CD4-positive, alpha-beta T cell (primary cell): ENCODE measurements around the gene SOD3. TPM values are rescaled to one million over a fixed set of nuclear protein-coding genes. Genes with fewer than 3 reads are reported as not detected.

Experiments
- ATAC-seq: fragments of 200-7000 bp; cut with Tn5 transposase; one replicate; pipeline ENCODE4 v1.10.0; 2022; ENCODE audit warnings: mild to moderate bottlenecking; ENCODE audit not compliant: poor library complexity
- CTCF ChIA-PET: fragments of 350-600 bp; sonication (Branson Sonifier 250); formaldehyde crosslinking; loops from one replicate; lab custom pipeline; 2021; ENCODE audit warnings: antibody characterized with exemption, inconsistent platforms; lab: Charles Lee
- POLR2A ChIA-PET: fragments of 350-600 bp; sonication (Branson Sonifier 250); formaldehyde crosslinking; loops from one replicate; lab custom pipeline; 2021; ENCODE audit warnings: antibody characterized with exemption, inconsistent platforms; lab: Charles Lee
- DNase-seq, 14 experiments: peaks; one replicate each; pipeline ENCODE4 v3.0.0-alpha.2; 2013 to 2020; ENCODE audit warnings: mixed read lengths in 2 of 14
- H3K27ac ChIP-seq, 2 donors: one replicate each; pipeline versions ENCODE4 v1.5.1 to v1.7.0; 2013; ENCODE audit warnings: low read length in 2 of 2, low read depth in 1 of 2, mild to moderate bottlenecking in 1 of 2
- H3K27me3 ChIP-seq, 2 experiments: 1 replicate in 1 of 2; 2 replicates in 1 of 2; pipeline versions ENCODE4 v1.6.1 to v1.7.0; 2013; ENCODE audit warnings: low read length in 2 of 2, control low read depth in 1 of 2, mild to moderate bottlenecking in 1 of 2, moderate library complexity in 1 of 2; ENCODE audit not compliant: insufficient read depth in 2 of 2, control insufficient read depth in 1 of 2
- H3K36me3 ChIP-seq: one replicate; pipeline ENCODE4 v1.6.1; 2013; ENCODE audit warnings: low read length, control low read depth; ENCODE audit not compliant: insufficient read depth
- H3K4me1 ChIP-seq: one replicate; pipeline ENCODE4 v1.6.1; 2013; ENCODE audit warnings: low read length, control low read depth; ENCODE audit not compliant: insufficient read depth
- H3K4me3 ChIP-seq: one replicate; pipeline ENCODE4 v1.5.1; 2013; ENCODE audit warnings: mild to moderate bottlenecking, low read length, moderate library complexity
- H3K9me3 ChIP-seq, 2 experiments: 1 replicate in 1 of 2; 2 replicates in 1 of 2; pipeline versions ENCODE4 v1.6.1 to v1.7.0; 2013; ENCODE audit warnings: low read length in 2 of 2, mild to moderate bottlenecking in 2 of 2, control low read depth in 1 of 2, moderate library complexity in 1 of 2; ENCODE audit not compliant: control insufficient read depth in 1 of 2, insufficient read depth in 1 of 2
- H3K27ac Mint-ChIP-seq: one replicate; pipeline ENCODE4 v1.8.0; 2020; ENCODE audit warnings: mixed read lengths
- H3K27me3 Mint-ChIP-seq: one replicate; pipeline ENCODE4 v1.8.0; 2021; ENCODE audit warnings: mixed read lengths
- H3K36me3 Mint-ChIP-seq: one replicate; pipeline ENCODE4 v1.8.0; 2021; ENCODE audit warnings: low read depth, mixed read lengths
- H3K4me1 Mint-ChIP-seq: one replicate; pipeline ENCODE4 v1.8.0; 2021; ENCODE audit warnings: low read depth, mixed read lengths
- H3K4me3 Mint-ChIP-seq: one replicate; pipeline ENCODE4 v1.8.0; 2020; ENCODE audit warnings: mild to moderate bottlenecking, mixed read lengths
- H3K9me3 Mint-ChIP-seq: one replicate; pipeline ENCODE4 v1.8.0; 2020; ENCODE audit warnings: mixed read lengths
- CTCF ChIP-seq: fragments of 200-600 bp; IDR thresholded peaks from one replicate; pipeline ENCODE4 v1.8.0; 2022; ENCODE audit warnings: antibody characterized with exemption, mild to moderate bottlenecking
- intact Hi-C, 2 experiments: fragments of 100-400 bp; cut with DNase I in 1 of 2; cut with micrococcal nuclease in 1 of 2; formaldehyde crosslinking; loops; one replicate each; pipeline versions ENCODE4 v1.15.1 to v1.9.0; 2023 to 2025; cut with DNase I, micrococcal nuclease
- total RNA-seq, 174 experiments: library from RNA in 2 of 174; stranded (reverse) in 2 of 174; gene quantifications; one replicate each; pipeline ENCODE4 v1.2.3 and lab custom pipeline; 2021 to 2026

The SOD3 gene
- total RNA-seq, 2 experiments from 2014 or later, result not detected

GRCh38 chr4:24775750-24776149, 19.6 kb upstream of the SOD3 start:
- no peak for TF ChIP-seq CTCF
- DNase-seq (no peak), ATAC-seq (no peak)
- Histone ChIP-seq H3K27ac (no peak overlapping the region), H3K4me3 (no peak overlapping the region), H3K36me3 (no peaks in the 10 kb centered on the region), H3K4me1 (no peaks in the 10 kb centered on the region), H3K9me3 (peaks cover 0 to 5% of the 10 kb centered on the region in 2 experiments), H3K27me3 (no peaks in the 10 kb centered on the region)
- intact Hi-C loops, result no loop called here
- no peaks in the 10 kb centered on the region for H3K4me1 Mint-ChIP-seq
- CTCF ChIA-PET, result no interaction called here
- no peak overlapping the region for H3K27ac Mint-ChIP-seq
- POLR2A ChIA-PET, result no interaction called here
- no peak overlapping the region for H3K4me3 Mint-ChIP-seq
- H3K9me3 Mint-ChIP-seq, result no peaks in the 10 kb centered on the region
- H3K27me3 Mint-ChIP-seq, result peaks cover 12% of the 10 kb centered on the region
- no peaks in the 10 kb centered on the region for H3K36me3 Mint-ChIP-seq

- POLR2A ChIA-PET, result no interaction called here
- DNase-seq (no peak), ATAC-seq (no peak)
- no peaks in the 10 kb centered on the region for H3K4me1 ChIP-seq
- CTCF ChIA-PET, result no interaction called here
- Mint-ChIP-seq H3K4me1 (no peaks in the 10 kb centered on the region), H3K27ac (no peak overlapping the region), H3K4me3 (no peak overlapping the region), H3K27me3 (peaks cover 6% of the 10 kb centered on the region), H3K9me3 (no peaks in the 10 kb centered on the region), H3K36me3 (no peaks in the 10 kb centered on the region)
- H3K4me3 ChIP-seq, result no peak overlapping the region
- no peak for TF ChIP-seq CTCF
- H3K36me3 ChIP-seq, result no peaks in the 10 kb centered on the region
- H3K27ac ChIP-seq, result no peak overlapping the region
- peaks cover 0 to 2% of the 10 kb centered on the region in 2 experiments for H3K9me3 ChIP-seq
- intact Hi-C loops, result no loop called here
- H3K27me3 ChIP-seq, result no peaks in the 10 kb centered on the region
Observed at GRCh38 chr4:24777536-24778463, 17.6 kb upstream of the SOD3 start.

GRCh38 chr4:24778464-24779225, 16.7 kb upstream of the SOD3 start:
- DNase-seq (no peak), ATAC-seq (no peak)
- Mint-ChIP-seq H3K4me3 (no peak overlapping the region), H3K9me3 (no peaks in the 10 kb centered on the region), H3K4me1 (no peaks in the 10 kb centered on the region), H3K27ac (no peak overlapping the region), H3K36me3 (no peaks in the 10 kb centered on the region), H3K27me3 (peaks cover 6% of the 10 kb centered on the region)
- no peak for TF ChIP-seq CTCF
- Histone ChIP-seq H3K4me3 (no peak overlapping the region), H3K27ac (no peak overlapping the region), H3K36me3 (no peaks in the 10 kb centered on the region), H3K27me3 (no peaks in the 10 kb centered on the region), H3K4me1 (no peaks in the 10 kb centered on the region), H3K9me3 (no peaks in the 10 kb centered on the region)
- POLR2A ChIA-PET, result no interaction called here
- intact Hi-C loops, result no loop called here
- CTCF ChIA-PET, result no interaction called here
